SU-DHL-6 (cell line): Measurements from ENCODE around the gene ITGAL.
"Not testable (repeated sequence)": the region's sequence is repeated elsewhere in the genome, so short reads cannot be mapped to it uniquely, and the experiment has no call there.

Experiments
- H2AFZ ChIP-seq: fragments of 200-600 bp; sonication (generic); 2 replicates; pipeline ENCODE4 v1.6.1; 2014; ENCODE audit warnings: low read depth, mild to moderate bottlenecking, moderate library complexity, mixed read lengths, antibody characterized with exemption, low read length; ENCODE audit not compliant: severe bottlenecking
- H3F3A ChIP-seq: fragments of 200-600 bp; shearing (Covaris generic); 2 replicates; pipeline ENCODE4 v1.6.0; 2016; ENCODE audit warnings: antibody characterized with exemption, mild to moderate bottlenecking; ENCODE audit not compliant: insufficient read depth
- H3K27ac ChIP-seq: fragments of 200-600 bp; sonication (generic); 2 replicates; pipeline ENCODE4 v1.5.1; 2016; ENCODE audit warnings: low read depth, mild to moderate bottlenecking, low read length, moderate library complexity, mixed read lengths
- H3K27me3 ChIP-seq: fragments of 200-600 bp; sonication (generic), shearing (Covaris generic); 2 replicates; pipeline ENCODE4 v1.6.0; 2014; ENCODE audit warnings: mild to moderate bottlenecking, low read length
- H3K36me3 ChIP-seq: fragments of 200-600 bp; sonication (generic); 2 replicates; pipeline ENCODE4 v1.6.1; 2014; ENCODE audit warnings: mild to moderate bottlenecking, low read length, mixed read lengths
- H3K4me2 ChIP-seq: fragments of 300-600, 200-600 bp; shearing (Covaris generic), sonication (generic); 2 replicates; pipeline ENCODE4 v1.6.0; 2014; ENCODE audit warnings: low read length, low read depth, mild to moderate bottlenecking; ENCODE audit not compliant: poor library complexity, severe bottlenecking
- H3K4me3 ChIP-seq: fragments of 200-600 bp; sonication (generic); 2 replicates; pipeline ENCODE4 v1.5.1; 2014; ENCODE audit warnings: antibody characterized with exemption, low read length, mild to moderate bottlenecking, mixed read lengths; ENCODE audit not compliant: insufficient read depth, poor library complexity, severe bottlenecking
- H3K79me2 ChIP-seq: fragments of 200-600 bp; sonication (generic); 2 replicates; pipeline ENCODE4 v1.6.1; 2014; ENCODE audit warnings: mild to moderate bottlenecking, low read length, moderate library complexity; ENCODE audit not compliant: insufficient read depth
- H3K9ac ChIP-seq: fragments of 200-600 bp; sonication (generic); 2 replicates; pipeline ENCODE4 v1.7.0; 2014; ENCODE audit warnings: mild to moderate bottlenecking, low read length
- H3K9me2 ChIP-seq: fragments of 200-600 bp; sonication (generic); replicated peaks from 2 replicates; pipeline ENCODE4 v1.6.1; 2014; ENCODE audit warnings: low read length; ENCODE audit not compliant: insufficient read depth
- H3K9me3 ChIP-seq: fragments of 200-600 bp; sonication (generic); 2 replicates; pipeline ENCODE4 v1.6.1; 2014; ENCODE audit warnings: low read length, mixed read lengths; ENCODE audit not compliant: insufficient read depth
- H4K20me1 ChIP-seq: fragments of 200-600 bp; sonication (generic); 2 replicates; pipeline ENCODE4 v1.6.1; 2014; ENCODE audit warnings: low read depth, mild to moderate bottlenecking, antibody characterized with exemption, low read length, moderate library complexity, mixed read lengths
- EZH2phosphoT487 ChIP-seq: fragments of 200-600 bp; sonication (generic), shearing (Covaris generic); conservative IDR thresholded peaks from 2 replicates; pipeline ENCODE4 v1.6.1; 2018; ENCODE audit warnings: mild to moderate bottlenecking, antibody characterized with exemption, low read length, moderate library complexity, mixed read lengths
- TF ChIP-seq, protein P1 (sequence below): fragments of 200-600 bp; sonication (generic); IDR thresholded peaks from one replicate; pipeline ENCODE4 v1.5.1; 2017; ENCODE audit warnings: antibody characterized with exemption, mild to moderate bottlenecking, low read length, moderate library complexity; ENCODE audit not compliant: insufficient read depth, poor library complexity, severe bottlenecking

Gene ITGAL

DNA sequence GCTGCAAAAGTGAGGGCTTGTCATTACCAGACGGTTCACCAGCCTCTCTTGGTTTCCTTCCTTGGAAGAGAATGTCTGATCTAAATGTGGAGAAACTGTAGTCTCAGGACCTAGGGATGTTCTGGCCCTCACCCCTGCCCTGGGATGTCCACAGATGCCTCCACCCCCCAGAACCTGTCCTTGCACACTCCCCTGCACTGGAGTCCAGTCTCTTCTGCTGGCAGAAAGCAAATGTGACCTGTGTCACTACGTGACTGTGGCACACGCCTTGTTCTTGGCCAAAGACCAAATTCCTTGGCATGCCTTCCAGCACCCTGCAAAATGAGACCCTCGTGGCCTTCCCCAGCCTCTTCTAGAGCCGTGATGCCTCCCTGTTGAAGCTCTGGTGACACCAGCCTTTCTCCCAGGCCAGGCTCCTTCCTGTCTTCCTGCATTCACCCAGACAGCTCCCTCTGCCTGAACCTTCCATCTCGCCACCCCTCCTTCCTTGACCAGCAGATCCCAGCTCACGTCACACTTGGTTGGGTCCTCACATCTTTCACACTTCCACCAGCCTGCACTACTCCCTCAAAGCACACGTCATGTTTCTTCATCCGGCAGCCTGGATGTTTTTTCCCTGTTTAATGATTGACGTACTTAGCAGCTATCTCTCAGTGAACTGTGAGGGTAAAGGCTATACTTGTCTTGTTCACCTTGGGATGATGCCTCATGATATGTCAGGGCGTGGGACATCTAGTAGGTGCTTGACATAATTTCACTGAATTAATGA lies 49.5 kb downstream of the ITGAL start:
- H3K79me2 ChIP-seq: no peaks in the 10 kb centered on the region
- no peaks in the 10 kb centered on the region for H3K27me3 ChIP-seq
- peak overlapping the region; percentile 31 for H3K27ac ChIP-seq
- TF ChIP-seq, protein P1, sequence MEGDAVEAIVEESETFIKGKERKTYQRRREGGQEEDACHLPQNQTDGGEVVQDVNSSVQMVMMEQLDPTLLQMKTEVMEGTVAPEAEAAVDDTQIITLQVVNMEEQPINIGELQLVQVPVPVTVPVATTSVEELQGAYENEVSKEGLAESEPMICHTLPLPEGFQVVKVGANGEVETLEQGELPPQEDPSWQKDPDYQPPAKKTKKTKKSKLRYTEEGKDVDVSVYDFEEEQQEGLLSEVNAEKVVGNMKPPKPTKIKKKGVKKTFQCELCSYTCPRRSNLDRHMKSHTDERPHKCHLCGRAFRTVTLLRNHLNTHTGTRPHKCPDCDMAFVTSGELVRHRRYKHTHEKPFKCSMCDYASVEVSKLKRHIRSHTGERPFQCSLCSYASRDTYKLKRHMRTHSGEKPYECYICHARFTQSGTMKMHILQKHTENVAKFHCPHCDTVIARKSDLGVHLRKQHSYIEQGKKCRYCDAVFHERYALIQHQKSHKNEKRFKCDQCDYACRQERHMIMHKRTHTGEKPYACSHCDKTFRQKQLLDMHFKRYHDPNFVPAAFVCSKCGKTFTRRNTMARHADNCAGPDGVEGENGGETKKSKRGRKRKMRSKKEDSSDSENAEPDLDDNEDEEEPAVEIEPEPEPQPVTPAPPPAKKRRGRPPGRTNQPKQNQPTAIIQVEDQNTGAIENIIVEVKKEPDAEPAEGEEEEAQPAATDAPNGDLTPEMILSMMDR: no peak
- TF ChIP-seq EZH2phosphoT487: no peak
- no peaks in the 10 kb centered on the region for H3K9me3 ChIP-seq
- H3F3A ChIP-seq: peaks cover 45% of the 10 kb centered on the region
- no peaks in the 10 kb centered on the region for H4K20me1 ChIP-seq
- H3K9ac ChIP-seq: no peak overlapping the region
- no peaks in the 10 kb centered on the region for H3K9me2 ChIP-seq
- H3K4me3 ChIP-seq: no peak overlapping the region
- H2AFZ ChIP-seq: no peak overlapping the region
- H3K4me2 ChIP-seq: no peak overlapping the region
- 0 out of 2 replicates have a peak, but pooled peaks cover 4% of the 10 kb centered on the region for H3K36me3 ChIP-seq

DNA sequence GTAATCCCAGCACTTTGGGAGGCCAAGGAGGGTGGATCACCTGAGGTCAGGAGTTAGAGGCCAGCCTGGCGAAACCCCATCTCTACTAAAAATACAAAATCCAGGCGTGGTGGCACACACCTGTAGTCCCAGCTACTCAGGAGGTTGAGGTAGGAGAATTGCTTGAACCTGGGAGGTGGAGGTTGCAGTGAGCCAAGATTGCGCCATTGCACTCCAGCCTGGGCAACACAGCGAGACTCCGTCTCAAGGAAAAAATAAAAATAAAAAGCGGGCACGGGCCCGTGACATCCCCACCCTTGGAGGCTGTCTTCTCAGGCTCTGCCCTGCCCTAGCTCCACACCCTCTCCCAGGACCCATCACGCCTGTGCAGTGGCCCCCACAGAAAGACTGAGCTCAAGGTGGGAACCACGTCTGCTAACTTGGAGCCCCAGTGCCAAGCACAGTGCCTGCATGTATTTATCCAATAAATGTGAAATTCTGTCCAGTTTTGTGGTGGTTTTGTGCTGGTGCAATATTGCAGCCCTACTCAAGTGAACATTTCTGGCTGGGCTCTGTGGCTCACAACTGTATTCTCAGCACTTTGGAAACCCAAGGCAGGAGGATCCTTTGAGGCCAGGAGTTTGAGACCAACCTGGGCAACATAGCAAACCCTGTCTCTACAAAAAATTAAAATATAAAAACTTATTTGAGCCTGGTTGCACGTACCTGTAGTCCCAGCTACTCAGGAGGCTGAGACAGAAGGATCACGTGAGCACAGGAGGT lies 50.3 kb downstream of the ITGAL start:
- not testable (repeated sequence) for H3K9ac ChIP-seq, H3K36me3 ChIP-seq, H2AFZ ChIP-seq, H3K4me3 ChIP-seq, H3K27me3 ChIP-seq, H3K9me2 ChIP-seq, H4K20me1 ChIP-seq, H3K9me3 ChIP-seq, H3K4me2 ChIP-seq, H3K79me2 ChIP-seq
- Histone ChIP-seq H3K27ac (peak overlapping the region; percentile 49), H3F3A (peaks cover 47% of the 10 kb centered on the region)

DNA sequence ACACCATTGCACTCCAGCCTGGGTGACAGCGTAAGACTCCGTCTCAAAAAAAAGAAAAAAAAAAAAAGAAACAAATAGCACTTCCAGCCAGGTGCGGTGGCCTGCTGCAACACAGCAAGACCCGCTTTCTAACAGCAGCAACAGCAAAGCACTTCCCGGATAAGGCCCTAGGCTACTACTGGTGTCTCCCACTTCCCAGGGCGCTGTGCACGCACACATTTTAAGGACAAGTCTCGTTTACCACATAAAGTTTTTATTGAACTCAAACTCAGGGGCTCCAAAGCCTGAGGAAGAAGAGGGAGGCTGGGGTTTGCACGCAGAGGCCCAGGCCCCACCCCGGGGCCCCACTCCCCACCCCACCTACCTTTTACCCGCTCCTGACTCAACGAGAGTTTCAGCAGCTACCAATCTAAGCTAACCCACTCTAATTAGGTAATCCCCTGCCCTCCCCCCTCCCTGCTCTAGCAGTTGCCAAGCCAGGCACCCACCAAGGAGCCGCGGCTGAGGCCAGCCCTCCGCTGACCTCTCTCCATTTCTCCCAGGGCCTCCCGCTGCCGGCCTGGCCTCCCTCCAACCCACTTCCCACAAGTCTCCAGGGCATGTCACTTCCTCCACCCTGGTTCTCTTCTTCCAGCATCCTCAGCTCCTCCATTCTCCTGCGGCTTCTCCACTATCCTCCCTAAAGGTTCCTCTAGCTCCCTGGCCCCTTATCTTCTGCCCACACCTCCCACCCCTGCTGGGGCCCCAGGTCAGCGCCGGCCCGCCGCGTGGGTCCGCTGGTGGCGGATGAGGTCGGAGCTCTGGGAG lies 51.4 kb downstream of the ITGAL start:
- peaks cover 49% of the 10 kb centered on the region for H3F3A ChIP-seq
- no peak overlapping the region for H2AFZ ChIP-seq
- H3K4me2 ChIP-seq: no peak overlapping the region
- H3K9me2 ChIP-seq: no peaks in the 10 kb centered on the region
- no peak overlapping the region for H3K4me3 ChIP-seq
- no peaks in the 10 kb centered on the region for H3K36me3 ChIP-seq
- TF ChIP-seq, protein P1: no peak
- no peak for TF ChIP-seq EZH2phosphoT487
- no peak overlapping the region for H3K27ac ChIP-seq
- H3K9me3 ChIP-seq: no peaks in the 10 kb centered on the region
- H3K27me3 ChIP-seq: no peaks in the 10 kb centered on the region
- no peaks in the 10 kb centered on the region for H4K20me1 ChIP-seq
- H3K9ac ChIP-seq: no peak overlapping the region
- no peaks in the 10 kb centered on the region for H3K79me2 ChIP-seq
